Inferior parietal cortex (tissue), 1 donor: ENCODE results near the gene NXN.

Experiments
- DNase-seq: peaks from one replicate; pipeline ENCODE4 v3.0.0-alpha.2; 2016; ENCODE audit errors: extremely low spot score

Gene NXN

DNA sequence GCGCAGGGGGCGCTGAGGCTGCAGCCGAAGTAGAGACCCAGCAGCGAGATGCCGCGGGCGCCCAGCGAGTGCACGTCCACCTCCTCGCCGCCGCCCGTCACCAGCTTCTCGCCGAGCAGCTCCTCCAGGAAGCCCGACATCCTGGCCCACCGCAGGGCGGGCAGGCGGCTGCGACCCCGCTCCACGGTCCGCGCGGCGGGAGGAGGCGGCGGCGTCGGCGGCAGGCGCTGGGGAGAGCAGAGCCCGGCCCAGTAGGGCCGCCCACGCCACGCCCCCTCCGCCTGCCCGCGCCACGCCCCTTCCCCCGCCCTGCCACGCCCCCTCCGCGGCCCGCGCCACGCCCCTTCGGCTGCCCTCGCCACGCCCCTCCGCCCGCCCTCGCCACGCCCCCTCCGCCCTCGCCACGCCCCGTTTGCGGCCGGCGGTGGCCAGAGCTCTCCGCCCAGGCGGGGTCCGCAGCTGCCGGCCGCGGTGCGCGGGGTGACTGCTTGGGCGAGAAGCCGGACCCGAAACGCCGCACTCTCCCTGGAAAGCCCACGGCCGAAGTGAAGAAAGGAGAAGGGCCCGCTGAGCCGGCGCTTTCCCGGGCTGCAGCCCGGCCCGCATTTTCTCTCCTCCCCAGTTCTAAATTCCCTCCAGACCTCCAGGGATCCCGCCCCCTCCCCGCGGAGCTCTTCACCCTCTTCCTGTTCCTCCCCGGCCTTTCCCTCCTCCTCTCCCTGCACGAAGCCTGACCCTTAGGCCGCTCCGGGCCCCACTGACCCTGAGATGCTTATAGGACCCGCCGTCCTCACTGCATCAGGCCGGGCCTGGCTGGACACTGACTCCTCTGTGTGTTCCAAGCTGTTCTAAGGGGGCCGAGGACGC is at the start of gene NXN:
TSS of gene NXN (minus strand) at position 238 of the 867 bp plus-strand sequence.
- no peak for DNase-seq

DNA sequence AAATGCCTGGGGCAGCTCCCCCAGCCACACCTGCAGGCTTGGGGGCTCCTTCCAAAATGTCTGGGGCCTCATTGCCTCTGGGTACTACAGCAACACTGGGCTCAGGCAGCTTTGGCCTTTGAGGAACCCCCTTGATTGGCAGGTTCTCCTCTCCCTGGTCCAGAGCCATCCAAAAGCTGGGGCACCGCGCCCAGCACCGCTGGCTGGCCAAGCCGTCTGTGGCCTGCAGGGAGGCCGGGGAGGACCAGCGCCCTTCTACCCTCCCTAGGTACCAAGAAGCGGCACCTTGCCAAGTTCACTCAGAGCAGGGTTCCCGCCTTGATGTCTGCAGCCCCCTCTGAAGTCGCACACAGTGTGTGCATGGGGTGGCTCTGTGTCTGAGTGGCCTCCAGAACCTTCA is 47.5 kb upstream of the NXN start:
- DNase-seq, result no peak

DNA sequence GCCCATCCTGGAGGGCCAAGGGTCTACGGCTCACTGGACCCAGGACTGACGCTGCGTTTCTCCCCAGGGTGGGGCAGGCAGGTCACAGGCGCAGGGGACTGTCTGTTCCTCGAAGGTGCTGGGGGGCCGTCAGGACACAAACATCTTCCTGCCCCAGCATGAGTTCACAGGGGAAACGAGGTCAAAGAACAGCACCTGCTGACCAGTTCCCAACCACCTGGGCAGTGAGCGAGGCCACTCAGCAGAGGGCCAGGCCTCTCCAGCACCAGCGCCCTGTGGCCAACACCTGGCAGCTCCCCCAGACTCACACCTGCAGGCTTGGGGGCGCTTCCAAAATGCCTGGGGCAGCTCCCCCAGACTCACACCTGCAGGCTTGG is 47.0 kb upstream of the NXN start:
- no peak for DNase-seq

DNA sequence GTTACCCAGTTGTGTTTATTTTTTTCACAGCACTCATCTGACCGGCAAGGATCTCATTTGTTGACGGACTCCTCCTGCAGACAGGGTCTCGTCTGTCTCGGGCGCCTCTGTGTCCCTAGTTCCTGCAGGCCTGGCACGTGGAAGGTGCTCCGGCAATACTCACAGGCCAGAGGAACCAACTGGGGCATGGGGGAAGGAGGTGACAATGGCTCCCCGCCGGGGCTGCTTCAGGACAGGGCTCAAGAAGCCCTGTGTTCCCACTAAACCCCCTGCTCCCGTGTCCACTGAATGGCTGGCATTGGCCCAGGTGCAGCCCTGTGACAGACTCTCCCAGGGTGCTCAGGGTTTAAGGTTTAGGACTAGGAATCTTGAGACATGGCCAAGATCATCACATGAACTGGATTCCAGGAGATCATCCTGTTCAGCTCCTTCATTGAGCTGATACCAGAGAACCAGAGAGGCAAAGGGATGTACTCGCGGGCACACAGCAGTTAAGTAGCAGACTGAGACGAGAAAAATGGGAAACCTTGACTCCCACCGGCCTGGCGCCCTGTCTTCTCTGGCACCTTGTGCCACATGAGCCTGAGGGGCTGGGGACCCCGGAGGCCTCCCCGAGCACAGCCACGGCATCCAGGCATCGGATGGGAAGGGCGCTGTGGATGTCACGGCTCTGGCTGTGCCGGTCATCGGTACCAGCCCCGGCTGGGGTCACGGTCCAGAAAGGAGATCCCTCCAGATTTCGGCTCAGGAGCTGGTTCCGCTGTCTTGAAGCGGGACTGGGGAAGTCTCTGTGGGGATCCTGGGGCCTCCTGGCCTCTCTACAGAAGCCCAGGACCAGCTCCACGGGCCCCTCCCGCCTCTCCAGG is 46.4 kb upstream of the NXN start:
- no peak for DNase-seq

DNA sequence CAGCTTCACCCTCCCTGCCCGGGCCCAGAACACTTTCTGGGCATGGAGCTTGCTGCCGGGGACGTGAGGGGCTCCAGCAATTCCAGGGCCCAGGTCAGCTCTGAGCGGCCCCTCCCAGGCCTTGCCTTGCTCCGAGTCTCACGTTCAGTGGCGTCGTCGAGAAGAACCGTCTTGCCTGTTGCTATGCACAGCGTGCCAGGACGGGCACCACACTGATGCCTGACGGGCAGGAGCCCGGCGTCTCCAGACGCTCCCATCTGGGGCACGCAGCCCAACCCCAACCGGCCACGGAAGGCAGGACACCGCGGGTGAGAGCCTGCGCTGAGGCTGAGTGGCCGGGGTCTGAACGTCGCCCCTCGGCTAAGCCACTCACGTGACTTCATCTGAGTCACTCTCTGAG is 44.5 kb upstream of the NXN start:
- DNase-seq, result no peak

DNA sequence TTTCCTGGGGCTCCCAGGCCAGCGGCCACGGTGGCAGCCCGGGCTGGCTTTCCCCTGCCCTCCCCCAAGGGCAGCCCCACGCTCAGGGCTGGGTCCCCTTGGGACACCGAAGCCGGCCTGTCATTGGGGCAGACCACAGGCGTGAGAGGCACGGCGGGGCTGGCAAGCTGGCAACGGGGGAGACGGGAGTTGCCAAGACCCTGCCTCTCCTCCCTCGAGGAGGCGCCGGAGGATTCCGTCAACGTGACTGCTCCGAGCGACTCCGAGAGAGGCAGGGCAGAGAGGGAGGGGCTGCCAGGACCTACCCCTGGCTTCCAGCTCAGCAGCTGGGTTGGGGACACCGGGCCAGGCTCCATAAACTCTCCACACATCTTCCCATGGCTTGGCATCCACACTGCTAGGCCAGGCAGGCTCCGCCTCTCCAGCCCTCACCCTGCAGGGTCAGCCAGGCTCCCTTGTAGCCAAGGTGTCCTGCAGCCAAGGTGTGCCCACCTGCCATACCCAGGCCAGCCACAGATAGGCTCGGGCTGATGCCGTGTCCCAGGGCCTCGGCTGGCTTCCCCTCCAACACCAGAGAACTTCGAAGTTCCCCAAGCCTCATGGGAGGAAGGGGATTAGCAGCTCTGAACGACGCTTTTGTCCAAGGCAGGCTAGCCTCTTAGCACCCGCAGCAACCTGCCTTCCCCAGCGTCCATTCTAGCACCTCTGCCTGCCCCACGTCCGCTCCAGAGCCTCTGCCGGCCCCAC is 42.9 kb upstream of the NXN start:
- DNase-seq, result no peak

DNA sequence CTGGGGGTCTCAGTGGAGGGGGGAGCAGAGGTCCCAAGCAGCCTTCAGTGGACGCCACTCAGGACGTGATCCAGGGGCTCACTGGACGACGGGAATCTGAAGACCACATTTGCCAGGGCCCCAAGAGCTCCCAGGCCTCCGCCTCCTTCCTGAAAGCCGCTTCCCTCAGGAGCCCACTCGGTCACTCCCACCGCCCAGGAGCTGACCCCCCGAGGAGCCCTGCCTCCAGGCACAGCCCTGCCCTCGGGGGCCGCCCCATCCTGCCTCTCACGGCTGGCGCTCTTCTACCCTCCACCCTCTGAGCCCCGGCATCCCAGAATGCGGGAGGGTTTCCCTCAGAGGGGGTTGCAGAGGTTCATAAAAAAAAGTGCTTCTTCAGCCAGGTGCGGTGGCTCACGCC is 41.6 kb upstream of the NXN start:
- no peak for DNase-seq

DNA sequence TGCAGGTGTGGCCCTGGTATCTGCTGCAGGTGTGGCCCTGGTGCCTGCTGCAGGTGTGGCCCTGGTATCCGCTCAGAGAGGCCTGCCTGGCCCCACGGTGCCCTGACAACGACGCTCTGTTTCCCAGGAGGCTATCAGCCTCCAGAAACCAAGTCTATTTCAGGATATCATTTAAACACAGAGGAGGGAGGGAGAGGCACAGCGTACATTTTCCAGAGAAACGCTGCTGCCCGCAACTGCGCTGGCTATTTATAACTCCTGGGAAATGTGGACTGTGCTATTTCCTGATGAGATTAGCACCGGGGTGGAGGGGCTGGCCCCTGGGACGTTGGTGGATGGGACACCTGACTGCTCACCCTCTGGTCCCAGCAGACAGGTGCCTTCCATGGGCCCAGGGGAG is 39.9 kb upstream of the NXN start:
- no peak for DNase-seq

DNA sequence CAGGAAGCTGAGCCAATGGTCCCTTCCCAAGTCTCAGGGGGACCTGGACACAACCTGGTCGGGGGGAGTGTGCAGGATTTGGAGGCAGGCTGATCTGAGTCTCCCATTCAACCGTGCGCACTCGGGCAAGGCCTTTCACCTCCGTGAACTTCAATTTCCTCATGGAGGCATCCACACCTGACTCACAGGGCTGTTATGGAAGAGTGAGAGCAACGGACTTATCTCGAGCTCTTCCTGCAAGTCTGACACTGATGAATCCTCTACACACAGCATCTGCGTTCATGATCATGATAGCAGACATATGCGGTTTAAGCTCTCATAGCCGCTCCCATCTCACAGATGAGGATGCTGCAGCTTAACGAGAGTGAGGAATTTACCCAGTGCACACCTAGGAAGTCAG is 39.0 kb upstream of the NXN start:
- no peak for DNase-seq

DNA sequence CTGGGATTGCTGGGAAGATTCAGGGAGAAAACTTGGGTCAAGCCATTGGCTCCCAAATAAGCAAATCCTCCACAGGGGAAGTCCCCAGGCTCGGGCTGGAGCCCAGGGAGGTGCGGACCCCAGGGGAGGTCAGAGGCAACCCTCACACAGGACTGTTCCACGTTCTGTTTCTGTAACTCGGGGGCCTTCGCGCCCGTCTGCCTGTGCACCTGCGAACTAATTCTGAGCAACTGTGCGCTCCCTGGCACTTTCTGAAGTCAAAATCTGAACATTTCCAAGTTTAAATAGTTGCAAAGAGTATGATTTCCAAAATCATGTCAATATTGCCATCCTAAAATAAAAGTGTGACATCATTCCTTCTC is 34.1 kb upstream of the NXN start:
- no peak for DNase-seq

DNA sequence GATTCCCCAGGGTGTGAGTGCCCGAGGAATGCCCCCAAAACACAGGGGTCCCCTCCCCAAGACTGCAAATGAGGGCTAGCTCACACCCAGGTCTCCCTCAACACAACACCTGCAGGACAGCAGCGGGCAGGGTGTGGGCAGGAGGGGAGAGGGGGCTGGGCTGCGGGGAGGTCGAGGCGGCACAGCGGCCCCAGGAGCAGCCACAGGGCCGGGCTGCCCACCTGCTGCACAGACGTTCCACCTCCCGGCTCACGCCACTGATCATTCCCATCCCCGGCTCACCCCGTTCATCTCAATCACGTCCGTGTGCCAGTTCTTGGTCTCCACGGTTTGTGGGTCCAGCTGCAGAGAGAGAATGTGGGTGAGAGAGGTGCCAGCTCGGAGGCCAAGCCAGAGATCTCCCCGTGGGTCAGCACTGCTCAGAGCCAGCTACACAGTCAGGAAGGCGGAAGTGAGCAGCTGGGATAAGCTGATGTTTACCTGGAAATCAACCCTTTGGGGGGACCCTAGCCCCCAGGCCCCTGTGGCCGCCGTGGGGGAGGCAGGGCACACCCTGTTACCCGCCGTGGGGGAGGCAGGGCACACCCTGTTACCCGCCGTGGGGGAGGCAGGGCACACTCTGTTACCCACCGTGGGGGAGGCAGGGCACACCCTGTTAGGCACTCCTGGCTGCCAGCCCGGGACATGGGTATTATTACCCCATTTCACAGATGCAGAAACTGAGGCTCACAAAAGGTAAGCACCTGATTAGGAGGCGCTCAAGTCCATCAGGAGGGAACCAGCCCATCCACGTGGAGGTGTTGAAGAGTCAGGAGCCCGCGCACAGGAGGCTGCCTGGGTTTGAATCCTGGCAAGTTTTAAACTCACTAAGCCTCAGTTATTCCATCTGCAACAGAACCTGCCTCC is 33.5 kb upstream of the NXN start:
- DNase-seq, result no peak

DNA sequence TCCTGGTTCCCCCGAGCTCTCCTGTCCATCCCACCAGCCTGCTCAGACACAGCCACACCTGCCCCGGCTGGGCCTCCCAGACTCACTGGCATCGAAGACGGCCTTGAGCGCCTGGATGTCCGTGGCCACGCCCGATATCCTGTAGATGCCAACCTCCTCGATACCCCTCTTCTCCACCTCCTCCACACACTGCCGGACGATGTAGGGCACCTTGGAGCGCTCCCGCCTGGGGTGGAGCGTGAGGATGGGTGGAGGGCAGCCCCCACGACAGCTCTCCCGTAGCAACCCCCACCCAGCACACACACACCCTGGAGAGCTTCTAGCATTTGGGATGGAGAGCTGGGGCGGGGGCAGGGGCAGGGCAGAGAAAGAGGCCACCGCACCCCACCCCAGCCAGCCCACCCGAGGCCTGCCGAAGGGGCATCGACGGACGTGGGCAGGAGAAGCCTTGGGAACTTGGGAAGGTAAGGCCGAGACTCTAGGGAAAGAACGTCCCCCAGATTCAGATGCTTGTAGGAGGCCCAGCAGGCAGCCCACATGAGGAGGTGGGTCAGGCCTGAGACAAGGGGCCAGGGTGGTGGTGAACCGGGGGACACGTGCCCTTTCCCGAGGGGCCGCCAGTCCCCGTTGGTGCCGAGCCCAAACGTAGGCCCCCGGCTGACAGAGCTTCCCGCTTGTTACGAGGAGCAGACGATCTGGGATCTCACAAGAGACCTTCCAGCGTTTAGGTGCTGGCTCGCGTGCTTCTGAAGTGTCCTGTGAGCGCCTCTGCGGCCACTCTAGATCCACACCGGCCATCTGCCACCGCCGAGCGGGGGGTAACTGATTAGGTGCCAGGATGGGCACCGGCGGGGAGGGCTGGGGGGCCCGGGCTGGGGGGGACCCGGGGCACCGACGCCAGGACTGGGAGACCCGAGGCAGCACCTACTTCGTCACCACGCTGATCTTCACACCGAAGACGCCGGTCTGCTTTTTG is 32.5 kb upstream of the NXN start:
- DNase-seq, result no peak

DNA sequence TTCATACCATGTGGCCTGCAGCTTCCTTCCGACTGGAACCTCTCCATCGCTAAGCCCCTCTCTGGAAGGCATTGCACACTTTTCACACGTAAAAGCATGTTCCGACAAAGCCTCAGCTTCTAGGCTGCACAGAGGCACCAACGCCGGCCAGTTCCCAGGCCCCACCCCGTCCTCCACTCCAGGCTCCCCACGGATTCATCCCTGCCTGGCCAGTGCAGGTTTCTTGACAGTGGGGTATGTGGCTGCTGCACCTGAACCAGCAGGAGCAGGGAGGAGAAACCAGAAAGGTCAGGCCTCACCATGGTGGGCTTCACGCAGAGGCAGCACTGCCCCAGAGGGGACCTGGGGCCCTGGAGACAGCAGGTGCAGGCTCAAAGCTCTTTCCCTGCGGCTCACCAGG is 31.6 kb upstream of the NXN start:
- DNase-seq, result no peak

DNA sequence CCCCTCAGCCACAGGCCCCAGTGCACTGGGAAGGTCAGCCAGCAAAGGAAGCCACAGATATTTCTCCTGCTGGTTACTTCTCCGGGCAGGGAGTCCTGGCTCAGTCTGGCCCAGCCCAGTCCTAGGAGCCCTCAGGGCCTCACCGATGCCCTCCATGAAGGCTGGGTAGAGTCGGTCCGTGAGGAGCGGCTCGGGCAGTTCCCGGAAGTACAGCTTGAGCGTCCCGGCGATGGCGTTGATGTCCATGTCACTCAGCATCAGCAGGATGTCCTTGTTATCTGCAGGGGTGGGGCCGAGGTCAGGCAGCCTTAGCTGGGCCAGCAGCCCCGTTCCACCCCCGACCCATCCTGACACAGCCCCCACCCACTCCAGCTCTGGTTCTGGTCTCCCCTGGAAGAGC is 31.0 kb upstream of the NXN start:
- DNase-seq, result no peak

DNA sequence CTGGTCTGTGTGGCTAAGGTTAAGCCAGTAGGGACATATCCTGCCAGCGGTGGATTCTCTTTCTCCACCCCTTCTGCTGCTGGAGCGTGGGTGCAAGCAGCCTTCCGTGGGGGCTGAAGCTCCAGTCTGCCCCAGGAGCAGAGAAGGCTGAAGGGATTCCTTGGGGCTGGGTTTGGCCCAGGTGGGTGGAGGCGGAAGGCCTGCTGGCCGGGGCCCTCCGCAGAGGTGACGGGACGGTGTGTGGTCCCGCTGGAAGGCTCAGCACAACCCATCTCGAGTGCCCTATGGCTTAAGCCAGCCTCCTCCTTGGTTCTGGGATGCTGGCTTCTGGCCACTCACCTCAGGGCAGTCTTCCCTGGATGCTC is 30.5 kb upstream of the NXN start:
- no peak for DNase-seq

DNA sequence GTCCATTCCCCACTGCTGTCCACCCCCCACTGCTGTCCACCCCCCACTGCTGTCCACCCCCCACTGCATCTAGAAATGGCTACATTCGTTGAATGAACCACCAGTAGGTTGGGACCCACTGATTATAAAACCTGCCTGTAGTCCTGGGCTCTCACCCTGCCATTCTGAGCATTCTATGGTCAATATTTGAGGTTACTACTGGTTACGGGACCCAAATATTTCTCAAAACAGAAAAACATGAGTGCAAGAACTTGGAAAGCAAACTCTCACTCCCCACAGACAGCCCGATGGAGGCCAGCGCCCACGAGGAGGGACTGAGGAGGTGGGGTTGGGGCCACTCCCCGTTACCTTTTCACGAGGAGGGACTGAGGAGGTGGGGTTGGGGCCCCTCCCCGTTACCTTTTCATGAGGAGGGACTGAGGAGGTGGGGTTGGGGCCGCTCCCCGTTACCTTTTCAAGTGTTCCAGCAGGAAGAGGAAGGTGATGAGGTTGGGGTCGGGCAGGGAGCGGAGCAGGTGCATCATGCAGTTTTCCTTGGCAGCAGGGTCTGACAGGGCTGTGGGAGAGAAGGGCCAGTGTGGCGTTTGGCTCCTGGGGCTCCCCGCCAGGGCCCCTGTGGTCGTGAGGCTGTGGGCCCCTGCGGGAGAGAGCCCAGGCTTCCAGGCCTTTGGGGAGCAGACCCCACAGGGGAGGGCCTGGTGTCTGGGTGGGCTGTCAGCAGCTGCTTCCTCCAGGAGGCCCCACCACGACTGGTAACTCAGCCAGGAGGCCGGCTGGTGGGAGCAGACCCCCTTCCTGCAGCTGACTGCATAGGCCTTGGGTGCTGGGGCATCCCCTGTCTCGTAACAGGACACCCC is 29.9 kb upstream of the NXN start:
- no peak for DNase-seq

DNA sequence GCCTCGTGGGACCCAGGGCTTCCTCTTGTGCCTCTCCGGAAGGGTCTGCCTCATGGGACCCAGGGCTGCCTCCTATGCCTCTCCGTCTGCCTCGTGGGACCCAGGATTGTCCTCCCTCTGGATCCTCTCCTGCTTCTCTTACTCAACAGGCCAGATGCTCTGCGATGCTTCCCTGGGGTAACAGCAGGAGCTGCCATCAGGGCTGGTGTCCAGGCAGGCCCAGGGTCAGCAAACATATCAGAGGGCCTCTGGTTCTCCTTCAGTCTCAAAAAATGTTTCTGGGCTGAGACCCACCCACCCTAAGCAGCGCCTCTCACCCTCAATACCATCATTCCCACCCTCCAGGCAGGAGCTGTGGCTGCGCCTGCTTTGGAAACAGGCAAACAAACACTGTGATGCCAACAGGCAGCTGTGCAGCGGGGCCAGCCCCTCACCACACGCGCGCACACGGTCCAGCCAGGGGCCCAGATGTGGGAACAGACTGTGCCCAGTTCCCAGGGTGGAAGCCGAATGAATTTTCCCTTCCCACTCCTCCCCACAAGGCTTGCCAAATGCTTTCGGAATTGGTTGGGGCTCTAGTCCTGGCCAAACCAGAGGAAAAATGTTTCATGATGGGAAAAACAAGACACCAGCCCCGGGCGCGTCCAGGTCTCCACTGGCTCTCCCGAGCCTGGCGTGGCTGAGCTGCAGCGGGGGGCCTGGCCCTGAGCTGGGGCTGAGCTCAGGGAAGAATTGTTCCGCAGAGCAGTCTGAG is 28.6 kb upstream of the NXN start:
- no peak for DNase-seq

DNA sequence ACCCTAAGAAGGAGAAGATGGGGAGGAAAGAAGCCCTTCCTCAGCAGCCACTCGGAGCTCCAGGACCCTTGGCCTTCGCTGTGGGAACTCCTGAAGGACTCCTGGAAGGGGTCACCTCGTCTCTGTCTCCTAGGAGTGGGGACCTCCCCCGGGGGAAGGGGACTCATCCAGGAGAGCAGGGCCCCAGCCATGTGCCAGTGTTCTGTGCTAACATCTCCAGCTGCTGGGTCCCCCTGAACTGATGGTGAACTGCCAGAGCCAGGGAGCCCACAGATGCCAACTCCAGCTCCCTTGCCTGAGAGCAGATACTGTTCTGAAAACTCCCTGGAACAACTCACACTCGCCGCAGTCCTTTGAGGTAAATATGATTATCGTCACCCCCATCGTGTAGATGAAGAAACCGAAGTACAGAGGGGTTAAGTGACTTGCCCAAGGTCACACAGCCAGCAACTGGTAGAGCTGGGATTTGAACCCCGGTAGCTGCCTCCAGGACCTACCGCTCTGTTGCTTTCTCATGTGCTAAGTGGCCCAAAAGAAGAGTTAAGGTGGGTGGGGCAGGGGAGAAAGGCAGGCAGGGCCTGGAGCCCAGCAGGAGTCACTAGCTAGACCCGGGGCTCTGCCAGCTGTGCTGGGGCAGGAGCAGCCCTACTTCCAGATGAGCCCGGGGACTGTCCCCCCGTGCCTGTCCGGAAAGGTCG is 27.9 kb upstream of the NXN start:
- DNase-seq, result no peak
